PC-3 (cell line): ENCODE data around the gene CD151.

Experiments used
- CTCF ChIP-seq: fragments of 300-600 bp; sonication (generic); conservative IDR thresholded peaks from 2 replicates; pipeline ENCODE4 v1.5.1; 2017; ENCODE audit warnings: antibody characterized with exemption, low read depth, mild to moderate bottlenecking, low read length
- EZH2 ChIP-seq: fragments of 300-600 bp; sonication (generic); IDR thresholded peaks from one replicate; pipeline ENCODE4 v1.6.1; 2017; ENCODE audit warnings: antibody characterized with exemption, mild to moderate bottlenecking, low read length; ENCODE audit not compliant: unreplicated experiment

GRCh38 chr11:865462-866430 lies 33.0 kb downstream of the CD151 start:
- no peak for TF ChIP-seq CTCF
- no peak for TF ChIP-seq EZH2
